HEK293T (cell line): ENCODE measurements around the gene TOP3A.

ENCODE experiments used
- BHLHE40 ChIP-seq: fragments of 450-650 bp; IDR thresholded peaks from 2 replicates; pipeline ENCODE4 v1.6.1; 2016; ENCODE audit warnings: mild to moderate bottlenecking, moderate library complexity, borderline replicate concordance
- ELF4 ChIP-seq: fragments of 450-650 bp; IDR thresholded peaks from 2 replicates; pipeline ENCODE4 v1.6.1; 2017; ENCODE audit warnings: antibody characterized with exemption
- FOXA1 ChIP-seq: fragments of 450-650 bp; IDR thresholded peaks from 2 replicates; pipeline ENCODE4 v1.6.1; 2016; ENCODE audit warnings: mild to moderate bottlenecking
- FOXM1 ChIP-seq: fragments of 450-650 bp; IDR thresholded peaks from 2 replicates; pipeline ENCODE4 v1.6.1; 2017; ENCODE audit warnings: mild to moderate bottlenecking, borderline replicate concordance
- LEF1 ChIP-seq: fragments of 450-650 bp; IDR thresholded peaks from 2 replicates; pipeline ENCODE4 v1.6.1; 2017; ENCODE audit warnings: mild to moderate bottlenecking, borderline replicate concordance
- SP1 ChIP-seq: fragments of 450-650 bp; IDR thresholded peaks from 2 replicates; pipeline ENCODE4 v1.6.1; 2017
- SUZ12 ChIP-seq: fragments of 450-650 bp; IDR thresholded peaks from 2 replicates; pipeline ENCODE4 v1.6.1; 2016; ENCODE audit warnings: mild to moderate bottlenecking
- TF ChIP-seq, protein P1 (sequence below): fragments of 450-650 bp; IDR thresholded peaks from 2 replicates; pipeline ENCODE4 v1.6.1; 2016

DNA sequence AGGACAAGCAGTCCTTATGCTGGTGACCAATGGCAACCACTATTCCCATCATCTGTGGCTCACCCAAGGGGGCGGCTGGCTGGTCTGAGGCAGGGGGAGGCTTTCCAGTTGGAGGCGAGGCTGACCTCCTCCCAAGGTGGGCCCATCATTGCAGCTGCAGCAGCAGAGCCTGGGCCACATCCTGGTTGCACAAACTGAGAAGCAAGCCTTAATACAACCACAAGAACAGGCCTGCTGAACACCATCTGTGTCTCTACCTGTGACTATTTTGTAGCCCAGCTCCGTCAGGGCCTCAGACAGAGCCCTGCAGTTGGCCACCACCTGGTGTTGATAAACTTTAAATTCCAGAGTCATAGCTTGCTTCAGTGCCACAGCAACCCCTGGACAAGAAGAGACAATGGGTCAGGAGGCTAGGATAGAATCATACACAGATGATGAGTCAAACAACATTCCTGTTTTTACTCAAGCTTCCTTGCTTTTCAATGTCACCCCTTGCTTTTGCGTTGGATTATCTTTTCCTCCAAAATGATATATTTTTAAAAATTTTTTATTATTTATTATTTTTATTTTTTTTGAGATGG is 18.2 kb upstream of the TOP3A start:
- TF ChIP-seq SUZ12 (no peak), ELF4 (no peak), BHLHE40 (no peak), FOXM1 (no peak), FOXA1 (no peak), SP1 (no peak), LEF1 (no peak)
- TF ChIP-seq, protein P1, sequence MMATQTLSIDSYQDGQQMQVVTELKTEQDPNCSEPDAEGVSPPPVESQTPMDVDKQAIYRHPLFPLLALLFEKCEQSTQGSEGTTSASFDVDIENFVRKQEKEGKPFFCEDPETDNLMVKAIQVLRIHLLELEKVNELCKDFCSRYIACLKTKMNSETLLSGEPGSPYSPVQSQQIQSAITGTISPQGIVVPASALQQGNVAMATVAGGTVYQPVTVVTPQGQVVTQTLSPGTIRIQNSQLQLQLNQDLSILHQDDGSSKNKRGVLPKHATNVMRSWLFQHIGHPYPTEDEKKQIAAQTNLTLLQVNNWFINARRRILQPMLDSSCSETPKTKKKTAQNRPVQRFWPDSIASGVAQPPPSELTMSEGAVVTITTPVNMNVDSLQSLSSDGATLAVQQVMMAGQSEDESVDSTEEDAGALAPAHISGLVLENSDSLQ: no peak
